ENCODE data around the gene CWC27.
"Not testable (repeated sequence)": the region's sequence is repeated elsewhere in the genome, so short reads cannot be mapped to it uniquely, and the experiment has no call there.

The CWC27 gene

GRCh38 chr5:64900618-64901017 lies 131.9 kb downstream of the CWC27 start:
- no peak for TF ChIP-seq ZFX (IDR thresholded peaks at IDR 0.05; ENCODE audit: borderline replicate concordance)
- TF ChIP-seq, protein P1, sequence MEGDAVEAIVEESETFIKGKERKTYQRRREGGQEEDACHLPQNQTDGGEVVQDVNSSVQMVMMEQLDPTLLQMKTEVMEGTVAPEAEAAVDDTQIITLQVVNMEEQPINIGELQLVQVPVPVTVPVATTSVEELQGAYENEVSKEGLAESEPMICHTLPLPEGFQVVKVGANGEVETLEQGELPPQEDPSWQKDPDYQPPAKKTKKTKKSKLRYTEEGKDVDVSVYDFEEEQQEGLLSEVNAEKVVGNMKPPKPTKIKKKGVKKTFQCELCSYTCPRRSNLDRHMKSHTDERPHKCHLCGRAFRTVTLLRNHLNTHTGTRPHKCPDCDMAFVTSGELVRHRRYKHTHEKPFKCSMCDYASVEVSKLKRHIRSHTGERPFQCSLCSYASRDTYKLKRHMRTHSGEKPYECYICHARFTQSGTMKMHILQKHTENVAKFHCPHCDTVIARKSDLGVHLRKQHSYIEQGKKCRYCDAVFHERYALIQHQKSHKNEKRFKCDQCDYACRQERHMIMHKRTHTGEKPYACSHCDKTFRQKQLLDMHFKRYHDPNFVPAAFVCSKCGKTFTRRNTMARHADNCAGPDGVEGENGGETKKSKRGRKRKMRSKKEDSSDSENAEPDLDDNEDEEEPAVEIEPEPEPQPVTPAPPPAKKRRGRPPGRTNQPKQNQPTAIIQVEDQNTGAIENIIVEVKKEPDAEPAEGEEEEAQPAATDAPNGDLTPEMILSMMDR (IDR thresholded peaks at IDR 0.05): no peak
- no peak overlapping the region for H3K27ac ChIP-seq

- H3K27ac ChIP-seq: not testable (repeated sequence)
Measured at GRCh38 chr5:64907399-64907798, 138.7 kb downstream of the CWC27 start.

- no peak overlapping the region for H3K27ac ChIP-seq
- no peak for TF ChIP-seq ZFX (IDR thresholded peaks at IDR 0.05; ENCODE audit: borderline replicate concordance)
- TF ChIP-seq, protein P1 (IDR thresholded peaks at IDR 0.05): no peak
Measured at GRCh38 chr5:64914396-64914795, 145.7 kb downstream of the CWC27 start.

GRCh38 chr5:64918083-64918482 lies 149.4 kb downstream of the CWC27 start:
- TF ChIP-seq ZFX (IDR thresholded peaks at IDR 0.05; ENCODE audit: borderline replicate concordance): no peak
- H3K27ac ChIP-seq: no peak overlapping the region

DNA sequence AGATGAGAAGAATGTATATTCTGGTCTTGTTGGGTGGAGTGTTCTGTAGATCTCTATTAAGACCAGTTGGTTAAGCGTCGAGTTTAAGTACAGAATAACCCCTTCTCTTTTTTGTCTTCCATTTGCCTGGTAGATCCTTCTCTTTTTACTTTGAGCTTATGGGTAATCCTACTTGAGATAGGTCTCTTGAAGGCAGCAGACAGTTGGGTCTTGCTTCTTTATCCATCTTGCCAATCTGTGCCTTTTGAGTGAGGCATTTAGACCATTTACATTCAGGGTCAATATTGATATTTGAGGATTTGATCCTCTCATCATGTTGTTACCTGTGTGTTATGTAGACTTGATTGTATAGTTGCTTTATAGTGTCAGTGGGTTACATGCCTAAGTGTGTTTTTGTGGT lies 152.7 kb downstream of the CWC27 start:
- no peak for TF ChIP-seq ZFX (IDR thresholded peaks at IDR 0.05; ENCODE audit: borderline replicate concordance)
- TF ChIP-seq, protein P1 (IDR thresholded peaks at IDR 0.05): no peak
- no peak overlapping the region for H3K27ac ChIP-seq

DNA sequence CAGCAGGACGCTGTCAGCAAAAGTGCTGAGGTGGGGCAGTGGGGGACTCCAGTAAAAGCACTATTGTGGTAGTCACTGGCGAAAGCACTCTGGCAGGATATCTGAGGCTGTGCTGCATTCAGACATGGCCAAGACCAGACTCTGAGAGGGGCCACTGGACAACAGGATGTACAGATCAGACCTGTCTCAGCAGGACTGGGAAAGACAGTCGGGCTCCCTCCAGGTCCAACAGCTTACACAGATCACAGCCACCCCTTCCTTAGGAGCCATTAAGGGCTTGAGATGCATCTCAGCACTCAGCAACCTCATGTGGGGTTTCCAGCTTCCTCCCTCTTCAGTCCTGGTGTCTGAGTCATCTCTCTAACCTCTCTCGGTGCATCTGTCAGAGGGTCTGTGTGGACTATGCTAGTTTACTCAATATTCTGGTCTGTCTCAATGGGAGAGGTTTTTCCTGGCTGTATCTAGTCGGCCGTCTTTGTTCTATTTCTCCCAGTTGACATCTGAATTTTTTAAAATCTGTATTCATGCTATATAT lies 154.5 kb downstream of the CWC27 start:
- H3K27ac ChIP-seq: no peak overlapping the region
- TF ChIP-seq ZFX (IDR thresholded peaks at IDR 0.05; ENCODE audit: borderline replicate concordance): no peak
- TF ChIP-seq, protein P1 (IDR thresholded peaks at IDR 0.05): no peak

GRCh38 chr5:64925123-64925522 lies 156.4 kb downstream of the CWC27 start:
- no peak overlapping the region for H3K27ac ChIP-seq
- no peak for TF ChIP-seq ZFX (IDR thresholded peaks at IDR 0.05; ENCODE audit: borderline replicate concordance)
- TF ChIP-seq, protein P1 (IDR thresholded peaks at IDR 0.05): no peak

- no peak for TF ChIP-seq ZFX (IDR thresholded peaks at IDR 0.05; ENCODE audit: borderline replicate concordance)
- TF ChIP-seq, protein P1 (IDR thresholded peaks at IDR 0.05): no peak
- H3K27ac ChIP-seq: no peak overlapping the region
Measured at GRCh38 chr5:64929833-64930232, 161.1 kb downstream of the CWC27 start.
